ENCODE measurements around the gene CHST11. TPM values are rescaled to one million over a fixed set of nuclear protein-coding genes. Genes with fewer than 3 reads are reported as not detected.

Gene CHST11
- total RNA-seq, 2 experiments from 2014 or later, result 53.4 to 53.6 TPM

DNA sequence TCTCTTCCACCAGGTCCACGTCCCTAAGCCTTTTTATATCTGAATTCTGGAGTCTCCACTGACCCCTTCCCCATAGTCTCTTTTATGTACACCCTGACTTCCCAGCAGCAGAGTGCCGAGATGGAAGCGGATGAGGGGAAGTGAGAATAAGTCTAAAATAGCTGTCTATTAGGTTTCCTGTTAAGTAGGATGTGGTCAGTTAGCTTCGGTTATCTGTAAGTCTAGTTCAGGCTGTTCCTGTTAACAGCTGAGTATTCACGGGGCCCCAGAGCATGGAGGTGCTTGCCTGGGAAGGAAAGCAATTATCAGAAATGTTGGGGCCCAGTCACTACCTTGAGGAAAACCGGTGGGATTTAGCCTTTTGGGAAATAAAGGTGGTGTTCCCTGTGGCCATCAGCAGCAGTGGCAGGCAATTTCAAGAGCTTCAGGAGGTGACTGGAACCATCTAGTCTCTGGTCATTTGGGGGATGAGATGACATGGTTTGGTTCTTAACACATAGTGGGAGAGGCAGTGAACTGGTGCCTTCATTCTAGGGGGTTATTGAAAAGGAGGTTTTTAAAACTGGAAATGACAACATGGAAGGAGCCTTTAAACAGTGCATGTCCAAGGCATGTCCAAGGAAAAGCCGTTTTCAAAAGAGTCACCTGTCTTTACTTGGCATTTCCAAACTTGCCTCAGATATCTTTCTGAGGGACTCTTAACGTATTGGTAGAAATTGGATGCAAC lies 21.8 kb downstream of the CHST11 start:
- CTCF ChIA-PET, result interaction anchor here (0.8 to 2.8 kb wide), 4 partner anchors 18 to 282 kb away, joined by 4 to 14 read pairs (median 6); partner anchors contain the start of gene CHST11
- peaks cover 27% of the 10 kb centered on the region for H3K36me3 Mint-ChIP-seq (ENCODE audit: low read depth)

DNA sequence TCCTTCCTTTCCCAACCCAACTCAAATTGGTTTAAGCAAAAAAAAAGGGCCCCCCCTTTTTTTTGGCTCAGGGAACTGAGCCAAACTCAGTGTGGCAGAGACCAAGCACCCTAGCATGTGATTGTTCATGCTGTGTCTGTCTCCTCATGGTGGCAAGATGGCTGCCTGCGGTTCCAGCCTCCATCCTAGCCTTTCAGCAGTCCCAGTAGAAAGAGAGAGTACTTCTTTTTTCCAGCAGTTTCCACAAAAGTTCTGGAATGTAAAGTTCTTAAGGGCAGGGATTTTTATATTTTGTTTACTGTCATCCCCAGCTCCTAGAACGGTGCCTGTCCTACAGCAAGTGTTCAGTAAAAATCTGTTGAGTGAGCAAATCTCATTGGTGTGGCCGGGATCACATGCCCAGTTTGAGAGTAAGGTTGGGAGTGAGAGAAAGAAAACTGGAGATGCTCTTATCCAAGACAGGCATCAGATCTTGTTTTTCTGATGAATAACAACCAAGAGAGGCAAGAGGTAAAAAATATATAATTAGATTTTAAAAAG lies 22.4 kb downstream of the CHST11 start:
- H3K36me3 ChIP-seq (ENCODE audit: insufficient read depth, low read length), result peaks cover 6% of the 10 kb centered on the region
- Mint-ChIP-seq H3K36me3 (ENCODE audit: low read depth) (peaks cover 31% of the 10 kb centered on the region), H3K9me3 (no peaks in the 10 kb centered on the region), H3K27ac (peak overlapping the region; percentile 87), H3K27me3 (no peaks in the 10 kb centered on the region), H3K4me1 (ENCODE audit: low read depth) (peaks cover 88% of the 10 kb centered on the region), H3K4me3 (peak overlapping the region; percentile 89)
- peaks cover 73% of the 10 kb centered on the region for H3K4me1 ChIP-seq (ENCODE audit: insufficient read depth, low read length)
- TF ChIP-seq, protein P1, sequence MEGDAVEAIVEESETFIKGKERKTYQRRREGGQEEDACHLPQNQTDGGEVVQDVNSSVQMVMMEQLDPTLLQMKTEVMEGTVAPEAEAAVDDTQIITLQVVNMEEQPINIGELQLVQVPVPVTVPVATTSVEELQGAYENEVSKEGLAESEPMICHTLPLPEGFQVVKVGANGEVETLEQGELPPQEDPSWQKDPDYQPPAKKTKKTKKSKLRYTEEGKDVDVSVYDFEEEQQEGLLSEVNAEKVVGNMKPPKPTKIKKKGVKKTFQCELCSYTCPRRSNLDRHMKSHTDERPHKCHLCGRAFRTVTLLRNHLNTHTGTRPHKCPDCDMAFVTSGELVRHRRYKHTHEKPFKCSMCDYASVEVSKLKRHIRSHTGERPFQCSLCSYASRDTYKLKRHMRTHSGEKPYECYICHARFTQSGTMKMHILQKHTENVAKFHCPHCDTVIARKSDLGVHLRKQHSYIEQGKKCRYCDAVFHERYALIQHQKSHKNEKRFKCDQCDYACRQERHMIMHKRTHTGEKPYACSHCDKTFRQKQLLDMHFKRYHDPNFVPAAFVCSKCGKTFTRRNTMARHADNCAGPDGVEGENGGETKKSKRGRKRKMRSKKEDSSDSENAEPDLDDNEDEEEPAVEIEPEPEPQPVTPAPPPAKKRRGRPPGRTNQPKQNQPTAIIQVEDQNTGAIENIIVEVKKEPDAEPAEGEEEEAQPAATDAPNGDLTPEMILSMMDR (IDR thresholded peaks at IDR 0.05), result no peak
- no peaks in the 10 kb centered on the region for H3K27me3 ChIP-seq (ENCODE audit: control insufficient read depth in 1 of 2, insufficient read depth in 2 of 2, low read length in 2 of 2)
- peak overlapping the region; percentile 8 to 33 for H3K27ac ChIP-seq (ENCODE audit: low read depth in 1 of 2, low read length in 2 of 2)
- DNase-seq, result no peak
- ChIA-PET POLR2A (interaction anchor here (1.1 to 2.7 kb wide), 6 partner anchors 8 to 241 kb away, joined by 4 to 56 read pairs (median 12); partner anchors contain the start of gene CHST11), CTCF (interaction anchor here (1.7 to 2.8 kb wide), 3 partner anchors 19 to 97 kb away, joined by 5 to 14 read pairs (median 6); partner anchors contain the start of gene CHST11)
- no peak for ATAC-seq (ENCODE audit: poor library complexity)
- intact Hi-C loops (cut with DNase I, micrococcal nuclease), result loop anchor here in 1 of 2 experiments (2.0 kb wide), 1 partner anchor 16 kb away; no protein-coding TSS in a partner anchor
- no peaks in the 10 kb centered on the region for H3K9me3 ChIP-seq (ENCODE audit: control insufficient read depth in 1 of 2, insufficient read depth in 1 of 2, low read length in 2 of 2)
- no peak overlapping the region for H3K4me3 ChIP-seq (ENCODE audit: low read length)

More for the DNA sequence above, 21.8 kb downstream of the CHST11 start:
- intact Hi-C loops (cut with DNase I, micrococcal nuclease), result loop anchor here in 1 of 2 experiments (2.0 kb wide), 1 partner anchor 16 kb away; no protein-coding TSS in a partner anchor
- peak overlapping the region; percentile 87 for H3K27ac Mint-ChIP-seq
- TF ChIP-seq, protein P1 (IDR thresholded peaks at IDR 0.05), result no peak
- H3K4me3 Mint-ChIP-seq, result peak overlapping the region; percentile 89
- Histone ChIP-seq H3K4me1 (ENCODE audit: insufficient read depth, low read length) (peaks cover 71% of the 10 kb centered on the region), H3K9me3 (ENCODE audit: control insufficient read depth in 1 of 2, insufficient read depth in 1 of 2, low read length in 2 of 2) (no peaks in the 10 kb centered on the region), H3K27me3 (ENCODE audit: control insufficient read depth in 1 of 2, insufficient read depth in 2 of 2, low read length in 2 of 2) (no peaks in the 10 kb centered on the region), H3K27ac (ENCODE audit: low read depth in 1 of 2, low read length in 2 of 2) (peak overlapping the region; percentile 8 to 33), H3K4me3 (ENCODE audit: low read length) (peak overlapping the region; percentile 37), H3K36me3 (ENCODE audit: insufficient read depth, low read length) (peaks cover 6% of the 10 kb centered on the region)
- H3K4me1 Mint-ChIP-seq (ENCODE audit: low read depth), result peaks cover 88% of the 10 kb centered on the region
- POLR2A ChIA-PET, result interaction anchor here (1.1 to 2.7 kb wide), 11 partner anchors 8 to 242 kb away, joined by 4 to 56 read pairs (median 7); partner anchors contain the start of gene CHST11
- ATAC-seq (ENCODE audit: poor library complexity) (peak; percentile 81), DNase-seq (peak in 7 of 14 experiments; percentile 16 to 88 (median 50))
- no peaks in the 10 kb centered on the region for H3K27me3 Mint-ChIP-seq
- no peaks in the 10 kb centered on the region for H3K9me3 Mint-ChIP-seq

DNA sequence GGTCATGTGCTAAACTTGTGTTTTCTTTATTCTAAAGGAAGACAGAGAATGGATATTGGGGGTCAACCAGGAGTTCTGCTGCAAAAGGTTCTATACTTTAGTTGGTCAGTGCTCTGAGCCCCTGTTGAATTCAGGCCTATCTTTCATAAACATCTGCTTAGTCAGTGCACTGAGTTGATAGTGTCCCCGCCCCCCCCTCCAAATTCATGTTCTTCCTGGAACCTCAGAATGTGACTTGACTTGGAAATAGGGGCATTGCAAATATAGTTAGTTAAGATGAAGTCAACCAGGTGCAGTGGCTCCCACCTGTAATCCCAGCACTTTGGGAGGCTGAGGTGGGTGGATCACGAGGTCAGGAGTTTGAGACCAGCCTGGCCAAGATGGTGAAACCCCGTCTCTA lies 23.3 kb downstream of the CHST11 start:
- Histone ChIP-seq H3K4me1 (ENCODE audit: insufficient read depth, low read length) (peaks cover 74% of the 10 kb centered on the region), H3K36me3 (ENCODE audit: insufficient read depth, low read length) (peaks cover 6% of the 10 kb centered on the region), H3K27ac (ENCODE audit: low read depth in 1 of 2, low read length in 2 of 2) (no peak overlapping the region), H3K4me3 (ENCODE audit: low read length) (no peak overlapping the region), H3K9me3 (ENCODE audit: control insufficient read depth in 1 of 2, insufficient read depth in 1 of 2, low read length in 2 of 2) (no peaks in the 10 kb centered on the region), H3K27me3 (ENCODE audit: control insufficient read depth in 1 of 2, insufficient read depth in 2 of 2, low read length in 2 of 2) (no peaks in the 10 kb centered on the region)
- ChIA-PET POLR2A (interaction anchor here (1.6 kb wide), 1 partner anchor 9 kb away, joined by 3 read pairs; no protein-coding TSS in a partner anchor), CTCF (interaction anchor here (0.7 kb wide), 1 partner anchor 7 kb away, joined by 3 read pairs; no protein-coding TSS in a partner anchor)
- Mint-ChIP-seq H3K4me3 (peak overlapping the region; percentile 62), H3K27me3 (no peaks in the 10 kb centered on the region), H3K9me3 (no peaks in the 10 kb centered on the region), H3K4me1 (ENCODE audit: low read depth) (peaks cover 88% of the 10 kb centered on the region), H3K27ac (peak overlapping the region; percentile 87), H3K36me3 (ENCODE audit: low read depth) (peaks cover 31% of the 10 kb centered on the region)
- DNase-seq (no peak), ATAC-seq (ENCODE audit: poor library complexity) (no peak)
- TF ChIP-seq, protein P1 (IDR thresholded peaks at IDR 0.05), result no peak
- intact Hi-C loops (cut with DNase I, micrococcal nuclease), result no loop called here

All from CD4-positive, alpha-beta T cell (primary cell).